ENCODE results near the gene ZNF536. TPM values are rescaled to one million over a fixed set of nuclear protein-coding genes. Genes with fewer than 3 reads are reported as not detected.

The ZNF536 gene
- total RNA-seq, 1 experiment from 2014 or later, result not detected

DNA sequence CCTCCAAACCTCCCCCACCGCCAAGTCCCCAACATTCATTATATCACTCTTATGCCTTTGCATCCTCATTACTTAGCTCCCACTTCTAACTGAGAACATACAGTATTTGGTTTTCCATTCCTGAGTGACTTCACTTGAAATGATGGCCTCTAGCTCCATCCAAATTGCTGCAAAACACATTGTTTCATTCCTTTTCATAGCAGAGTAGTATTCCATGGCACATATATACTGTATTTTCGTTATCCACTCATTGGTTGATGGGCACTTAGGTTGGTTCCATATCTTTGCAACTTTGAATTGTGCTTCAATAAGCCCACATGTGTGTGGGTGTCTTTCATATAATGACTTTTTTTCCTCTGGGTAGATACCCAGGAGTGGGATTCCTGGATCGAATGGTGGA is 233.1 kb downstream of the ZNF536 start:
- Histone ChIP-seq H3K36me3 (ENCODE audit: control insufficient read depth, insufficient read depth, low read length) (no peaks in the 10 kb centered on the region), H3K9me3 (no peaks in the 10 kb centered on the region), H3K27me3 (replicated peaks; ENCODE audit: control insufficient read depth, insufficient read depth, low read length) (no peaks in the 10 kb centered on the region), H3K4me3 (ENCODE audit: low read depth, low read length) (no peak overlapping the region), H3K4me1 (no peaks in the 10 kb centered on the region)
- no peaks in the 10 kb centered on the region for H3K4me1 Mint-ChIP-seq (ENCODE audit: low read depth, unreplicated experiment)
- no peaks in the 10 kb centered on the region for H3K9me3 Mint-ChIP-seq (ENCODE audit: unreplicated experiment)
- H3K36me3 Mint-ChIP-seq (ENCODE audit: insufficient read depth, unreplicated experiment), result no peaks in the 10 kb centered on the region
- H3K27me3 Mint-ChIP-seq (ENCODE audit: insufficient read depth, unreplicated experiment), result no peaks in the 10 kb centered on the region
- no TSS peak for BruUV-seq (replicated peaks)
- TF ChIP-seq, protein P1, sequence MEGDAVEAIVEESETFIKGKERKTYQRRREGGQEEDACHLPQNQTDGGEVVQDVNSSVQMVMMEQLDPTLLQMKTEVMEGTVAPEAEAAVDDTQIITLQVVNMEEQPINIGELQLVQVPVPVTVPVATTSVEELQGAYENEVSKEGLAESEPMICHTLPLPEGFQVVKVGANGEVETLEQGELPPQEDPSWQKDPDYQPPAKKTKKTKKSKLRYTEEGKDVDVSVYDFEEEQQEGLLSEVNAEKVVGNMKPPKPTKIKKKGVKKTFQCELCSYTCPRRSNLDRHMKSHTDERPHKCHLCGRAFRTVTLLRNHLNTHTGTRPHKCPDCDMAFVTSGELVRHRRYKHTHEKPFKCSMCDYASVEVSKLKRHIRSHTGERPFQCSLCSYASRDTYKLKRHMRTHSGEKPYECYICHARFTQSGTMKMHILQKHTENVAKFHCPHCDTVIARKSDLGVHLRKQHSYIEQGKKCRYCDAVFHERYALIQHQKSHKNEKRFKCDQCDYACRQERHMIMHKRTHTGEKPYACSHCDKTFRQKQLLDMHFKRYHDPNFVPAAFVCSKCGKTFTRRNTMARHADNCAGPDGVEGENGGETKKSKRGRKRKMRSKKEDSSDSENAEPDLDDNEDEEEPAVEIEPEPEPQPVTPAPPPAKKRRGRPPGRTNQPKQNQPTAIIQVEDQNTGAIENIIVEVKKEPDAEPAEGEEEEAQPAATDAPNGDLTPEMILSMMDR (IDR thresholded peaks at IDR 0.05; ENCODE audit: insufficient read depth in 1 of 2, low read depth in 1 of 2, low read length in 1 of 2, severe bottlenecking in 1 of 2, unreplicated experiment in 1 of 2), result no peak
- H3K27ac Mint-ChIP-seq (ENCODE audit: unreplicated experiment), result no peak overlapping the region
- no peak for DNase-seq
- intact Hi-C loops (cut with micrococcal nuclease; ENCODE audit: unreplicated experiment), result no loop called here
- CTCF ChIA-PET, result no interaction called here
- POLR2A ChIA-PET, result no interaction called here
- H3K4me3 Mint-ChIP-seq (ENCODE audit: unreplicated experiment), result no peak overlapping the region

DNA sequence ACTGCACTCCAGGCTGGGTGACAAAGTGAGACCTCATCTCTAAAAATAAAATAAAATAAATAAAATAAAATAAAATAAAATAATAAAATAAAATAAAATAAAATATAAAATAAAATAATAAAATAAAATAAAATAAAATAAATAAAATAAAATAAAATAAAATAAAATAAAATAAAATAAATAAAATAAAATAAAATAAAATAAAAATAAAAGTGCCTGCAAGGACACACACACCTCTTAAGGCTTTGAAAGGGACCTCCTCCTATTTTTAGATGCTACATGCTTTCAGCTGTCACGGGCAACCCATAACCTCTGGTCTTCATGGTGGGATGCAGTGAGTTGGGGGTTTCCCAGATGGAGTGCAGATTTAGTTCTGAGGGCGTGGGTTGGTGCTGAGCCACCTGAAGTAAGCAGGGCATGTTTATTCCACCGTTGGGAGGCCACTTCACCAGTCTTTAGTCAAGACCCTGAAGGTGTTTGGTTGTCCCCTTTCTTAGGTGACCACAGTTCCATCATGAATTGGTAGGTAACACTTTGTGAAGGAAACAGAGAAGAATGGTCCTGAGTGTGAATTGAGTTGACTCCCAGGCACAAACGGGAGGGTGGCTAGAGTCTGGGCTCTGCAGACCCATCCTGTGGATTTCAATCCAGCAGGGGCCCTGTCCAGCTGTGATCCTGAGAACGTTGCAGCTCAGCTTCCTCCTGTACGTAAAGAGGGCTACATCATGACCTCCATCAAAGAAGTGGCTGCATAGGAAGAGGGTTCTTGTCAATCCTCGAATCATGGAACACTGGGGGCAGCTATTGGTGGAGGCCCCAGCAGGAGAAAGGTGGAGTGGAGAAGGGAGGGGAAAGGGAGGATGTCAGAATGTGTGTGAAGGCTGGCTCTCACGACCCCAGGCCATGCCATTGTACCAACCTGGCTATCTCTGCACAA is 234.2 kb downstream of the ZNF536 start:
- Histone ChIP-seq H3K4me1 (no peaks in the 10 kb centered on the region), H3K4me3 (ENCODE audit: low read depth, low read length) (no peak overlapping the region), H3K27me3 (replicated peaks; ENCODE audit: control insufficient read depth, insufficient read depth, low read length) (no peaks in the 10 kb centered on the region), H3K36me3 (ENCODE audit: control insufficient read depth, insufficient read depth, low read length) (no peaks in the 10 kb centered on the region), H3K9me3 (no peaks in the 10 kb centered on the region)
- H3K4me3 Mint-ChIP-seq (ENCODE audit: unreplicated experiment), result no peak overlapping the region
- TF ChIP-seq, protein P1 (IDR thresholded peaks at IDR 0.05; ENCODE audit: insufficient read depth in 1 of 2, low read depth in 1 of 2, low read length in 1 of 2, severe bottlenecking in 1 of 2, unreplicated experiment in 1 of 2), result no peak
- no peaks in the 10 kb centered on the region for H3K36me3 Mint-ChIP-seq (ENCODE audit: insufficient read depth, unreplicated experiment)
- H3K4me1 Mint-ChIP-seq (ENCODE audit: low read depth, unreplicated experiment), result no peaks in the 10 kb centered on the region
- no peak for DNase-seq
- no peak overlapping the region for H3K27ac Mint-ChIP-seq (ENCODE audit: unreplicated experiment)
- H3K27me3 Mint-ChIP-seq (ENCODE audit: insufficient read depth, unreplicated experiment), result no peaks in the 10 kb centered on the region
- ChIA-PET CTCF (no interaction called here), POLR2A (no interaction called here)
- no peaks in the 10 kb centered on the region for H3K9me3 Mint-ChIP-seq (ENCODE audit: unreplicated experiment)
- no TSS peak for BruUV-seq (replicated peaks)
- intact Hi-C loops (cut with micrococcal nuclease; ENCODE audit: unreplicated experiment), result no loop called here
